K562 (cell line): Measurements from ENCODE around the gene BAK1. TPM values are rescaled to one million over a fixed set of nuclear protein-coding genes. Genes with fewer than 3 reads are reported as not detected.

Experiments used
- ATAC-seq: fragments of 200-7000 bp; cut with Tn5 transposase; 3 replicates; pipeline ENCODE4 v1.9.1; 2020; ENCODE audit warnings: moderate library complexity
- BruUV-seq: library from RNA; stranded (reverse); fragments of 400-500 nt; replicated peaks from 2 replicates; lab custom pipeline; 2021; lab: Mats Ljungman, UMichigan
- CTCF ChIA-PET: fragments of 300-600 bp; formaldehyde crosslinking; extraction: SDS; loops from one replicate; lab custom pipeline; 2021; ENCODE audit warnings: low intra/inter-chr PET ratio; lab: Yijun Ruan, JAX
- POLR2A ChIA-PET: fragments of 300-600, 350-650 bp; sonication (Branson Sonifier 250); formaldehyde crosslinking; extraction: SDS; loops from one replicate; lab custom pipeline; 2021; ENCODE audit warnings: antibody characterized with exemption, inconsistent platforms; lab: Yijun Ruan, JAX
- DNase-seq, 4 experiments: peaks; one replicate each; pipeline versions ENCODE4 v3.0.0 to v3.0.0-alpha.2; 2011 to 2018; ENCODE audit warnings: low spot score in 3 of 4, mixed read lengths in 3 of 4; ENCODE audit errors: extremely low read depth in 1 of 4
- FAIRE-seq: peaks from 2 replicates; lab custom pipeline; 2011; peaks lifted over from hg19 to GRCh38; lab: Jason Lieb, UNC
- H2AFZ ChIP-seq: 2 replicates; pipeline ENCODE4 v1.6.0; 2011; ENCODE audit warnings: low read depth, low read length, control low read depth, inconsistent platforms
- H3K27ac ChIP-seq: fragments of 200-600 bp; 3 replicates; pipeline ENCODE4 v1.8.0; 2011; ENCODE audit warnings: low read depth, mild to moderate bottlenecking, control low read depth, inconsistent platforms, low read length, moderate library complexity, mixed read lengths; ENCODE audit errors: extremely low read depth
- H3K27me3 ChIP-seq, 2 experiments: fragments of 300-600 bp in 1 of 2; 2 replicates in 1 of 2; 3 replicates in 1 of 2; pipeline versions ENCODE4 v1.6.0 to v1.8.0; 2011; ENCODE audit warnings: inconsistent platforms in 2 of 2, low read length in 2 of 2, mild to moderate bottlenecking in 1 of 2, mixed read lengths in 1 of 2, moderate library complexity in 1 of 2; ENCODE audit not compliant: control insufficient read depth in 2 of 2, insufficient read depth in 2 of 2
- H3K36me3 ChIP-seq: fragments of 300-600 bp; 3 replicates; pipeline ENCODE4 v1.8.0; 2011; ENCODE audit warnings: mild to moderate bottlenecking, low read length, inconsistent platforms; ENCODE audit not compliant: control insufficient read depth, insufficient read depth
- H3K4me1 ChIP-seq, 2 experiments: fragments of 200-600 bp in 1 of 2; replicated peaks in 1 of 2; 2 replicates in 1 of 2; 3 replicates in 1 of 2; pipeline versions ENCODE4 v1.5.1 to v1.8.0; 2011; ENCODE audit warnings: inconsistent platforms in 2 of 2, low read length in 2 of 2, mild to moderate bottlenecking in 1 of 2, mixed read lengths in 1 of 2, moderate library complexity in 1 of 2; ENCODE audit not compliant: control insufficient read depth in 2 of 2, insufficient read depth in 2 of 2
- H3K4me2 ChIP-seq: 2 replicates; pipeline ENCODE4 v1.6.1; 2011; ENCODE audit warnings: low read length, control low read depth, inconsistent platforms, mixed read lengths; ENCODE audit not compliant: insufficient read depth
- H3K4me3 ChIP-seq: fragments of 200-600 bp; sonication (generic), shearing (Covaris generic); 2 replicates; pipeline ENCODE4 v1.5.1; 2016; ENCODE audit warnings: control low read depth, inconsistent platforms
- H3K79me2 ChIP-seq: fragments of 200-600 bp; 3 replicates; pipeline ENCODE4 v1.8.0; 2011; ENCODE audit warnings: low read length, inconsistent platforms; ENCODE audit not compliant: control insufficient read depth, insufficient read depth
- H3K9ac ChIP-seq, 2 experiments: 2 replicates each; pipeline versions ENCODE4 v1.6.0 to v1.6.1; 2011; ENCODE audit warnings: low read depth in 2 of 2, low read length in 2 of 2, control low read depth in 1 of 2, inconsistent platforms in 1 of 2, mild to moderate bottlenecking in 1 of 2, mixed read lengths in 1 of 2; ENCODE audit not compliant: insufficient read depth in 1 of 2
- H3K9me1 ChIP-seq: one replicate; pipeline ENCODE4 v1.6.0; 2011; ENCODE audit warnings: inconsistent platforms, mild to moderate bottlenecking, low read length, moderate library complexity; ENCODE audit not compliant: control insufficient read depth, insufficient read depth
- H3K9me3 ChIP-seq: replicated peaks from 2 replicates; pipeline ENCODE4 v1.5.1; 2011; ENCODE audit warnings: low read depth, low read length, inconsistent platforms; ENCODE audit not compliant: control insufficient read depth, insufficient read depth
- H4K20me1 ChIP-seq: replicated peaks from 2 replicates; pipeline ENCODE4 v1.6.1; 2011; ENCODE audit warnings: low read length, inconsistent platforms, mixed read lengths; ENCODE audit not compliant: control insufficient read depth, insufficient read depth
- ATF2 ChIP-seq: sonication (generic); formaldehyde crosslinking; IDR thresholded peaks from 2 replicates; pipeline ENCODE4 v1.8.1; 2022; ENCODE audit warnings: missing genetic modification reagents
- ZNF174 ChIP-seq: fragments of 250-450 bp; sonication (Bioruptor Pico); IDR thresholded peaks from 2 replicates; pipeline ENCODE4 v1.4.0; 2020; ENCODE audit warnings: mild to moderate bottlenecking
- WGBS: fragments of 100-300 bp; shearing (Covaris generic); methylation state at CpG from one replicate; pipeline ENCODE4 v1.1.6; 2016; ENCODE audit warnings: low coverage, mixed read lengths; ENCODE audit not compliant: insufficient coverage; ENCODE audit errors: missing lambda C conversion rate; 5-methylcytosine and 5-hydroxymethylcytosine counted together
- in situ Hi-C: fragments of 300-500 bp; cut with MboI; formaldehyde crosslinking; loops from 4 replicates; pipeline ENCODE4 v1.15.0; 2018; ENCODE audit warnings: inconsistent platforms, mixed read lengths
- intact Hi-C: fragments of 100-400 bp; cut with micrococcal nuclease; formaldehyde crosslinking; loops from 2 replicates; pipeline ENCODE4 v1.14.2; 2022
- polyA plus RNA-seq, 8 experiments: library from polyadenylated mRNA; depleted of rRNA in 4 of 8; stranded (reverse) in 5 of 8; unstranded in 3 of 8; fragments of >200 nt; fragmentation: Nextera tagmentation in 2 of 8; fragmentation: Illumina TruSeq in 1 of 8; extraction: Ambion mirVana in 2 of 8; extraction: Trizol in 1 of 8; gene quantifications; 2 replicates each; pipeline versions ENCODE4 v1.2.1 to v1.2.3, GENCODE V29; 2011 to 2014; ENCODE audit warnings: inconsistent platforms in 1 of 8, missing spikeins in 1 of 8
- total RNA-seq, 7 experiments: library from RNA; depleted of rRNA in 6 of 7; stranded (reverse); fragments of >200 nt in 6 of 7; fragmentation: Illumina TruSeq in 2 of 7; extraction: Trizol in 2 of 7; gene quantifications; 2 replicates each; pipeline versions ENCODE4 v1.2.1 to v1.2.3, GENCODE V29; 2011 to 2021; ENCODE audit warnings: low replicate concordance in 1 of 7

Gene BAK1
- total and polyA plus RNA-seq, 9 of the 15 experiments (the other 6 are each of a cell fraction or from before 2014, with no cell fraction given), result 5.4 to 30.7 (median 18.9) TPM

GRCh38 chr6:33599413-33599938 is 19.4 kb upstream of the BAK1 start:
- Histone ChIP-seq H3K27ac (no peak overlapping the region), H3K9ac (peak overlapping the region in 1 of 2 experiments; percentile 61; a peak in 1 of 4 replicates), H3K4me2 (no peak overlapping the region), H3K79me2 (no peaks in the 10 kb centered on the region), H3K4me3 (no peak overlapping the region), H3K36me3 (no peaks in the 10 kb centered on the region), H3K4me1 (peaks cover 0 to 3% of the 10 kb centered on the region in 2 experiments; a peak in 1 of 5 replicates), H3K27me3 (peaks cover 16 to 36% of the 10 kb centered on the region in 2 experiments), H2AFZ (no peak overlapping the region), H3K9me3 (no peaks in the 10 kb centered on the region), H4K20me1 (no peaks in the 10 kb centered on the region), H3K9me1 (no peaks in the 10 kb centered on the region)
- BruUV-seq, result no TSS peak
- TF ChIP-seq ZNF174 (CRISPR knock-in tag) (no peak), ATF2 (CRISPR knock-in tag) (0 out of 2 replicates have a peak, but pooled peaks have one; percentile 31)
- in situ Hi-C loops (no loop called here), intact Hi-C loops (no loop called here)
- CTCF ChIA-PET, result no interaction called here
- POLR2A ChIA-PET, result no interaction called here
- WGBS, result 13% methylated on average over 9 of the region's 9 CpGs
- FAIRE-seq, result no peak
- ATAC-seq, result no peak
- DNase-seq, result no peak
